Measurements from ENCODE around the gene KBTBD4. TPM values are rescaled to one million over a fixed set of nuclear protein-coding genes. Genes with fewer than 3 reads are reported as not detected.
A peak's percentile ranks its signal among the peaks of the same experiment; 100 is the strongest.

Gene KBTBD4
- total RNA-seq, 2 donors from 2014 or later: 26.8 to 30.6 TPM

- TF ChIP-seq POLR2A (IDR thresholded peaks at IDR 0.05): no peak
- peak; percentile 30 for TF ChIP-seq POLR2AphosphoS5 (IDR thresholded peaks at IDR 0.05)
- no peaks in the 10 kb centered on the region for H3K27me3 ChIP-seq (replicated peaks; ENCODE audit: insufficient read depth)
- peaks cover 7% of the 10 kb centered on the region for H3K4me1 ChIP-seq (replicated peaks)
- DNase-seq (ENCODE audit: low spot score): peak; percentile 8
- H3K4me3 ChIP-seq: no peak overlapping the region
- H3K27ac ChIP-seq: peak overlapping the region; percentile 40 to 69
- intact Hi-C loops (cut with DNase I): no loop called here
- H3K36me3 ChIP-seq: no peaks in the 10 kb centered on the region
- WGBS: 34% methylated on average over 9 of the region's 9 CpGs
- H3K9me3 ChIP-seq: no peaks in the 10 kb centered on the region
Observed at GRCh38 chr11:47524291-47524874, 54.4 kb downstream of the KBTBD4 start.

DNA sequence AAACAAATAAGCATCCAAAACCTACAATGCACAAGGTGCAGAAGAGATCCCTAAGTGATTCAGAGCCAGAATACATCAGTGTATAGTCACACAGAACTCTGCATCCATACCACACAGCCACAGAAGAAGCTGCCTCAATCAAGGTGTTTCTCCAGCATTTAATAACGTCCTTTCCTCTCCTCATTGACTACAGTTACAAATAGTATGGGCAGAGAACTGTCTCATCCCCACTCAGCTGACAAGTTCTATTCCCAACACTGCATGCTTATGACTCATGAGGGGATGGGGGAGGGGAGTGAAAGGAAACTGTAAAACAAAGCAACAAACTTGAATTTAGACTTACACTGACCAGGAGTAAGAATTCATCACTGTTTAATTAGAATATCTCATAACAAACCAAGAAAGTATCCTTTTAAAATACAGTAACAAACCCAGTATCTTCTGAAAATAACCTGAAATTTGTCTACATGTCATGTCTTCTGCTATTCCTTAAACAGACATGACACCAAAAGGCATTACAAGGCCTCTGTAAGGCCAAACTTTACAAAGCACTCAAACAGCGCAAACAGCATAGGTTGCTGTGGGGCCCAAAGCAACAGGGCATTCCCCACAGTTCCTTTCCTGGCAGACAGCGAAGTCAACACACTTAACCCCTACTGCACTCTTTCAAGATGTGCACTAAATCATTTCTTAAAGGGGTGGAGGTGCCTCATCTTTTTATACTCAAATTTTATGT is 55.1 kb downstream of the KBTBD4 start:
- Histone ChIP-seq H3K9me3 (no peaks in the 10 kb centered on the region), H3K27ac (peak overlapping the region; percentile 40 to 69), H3K4me1 (replicated peaks) (peaks cover 7% of the 10 kb centered on the region), H3K27me3 (replicated peaks; ENCODE audit: insufficient read depth) (no peaks in the 10 kb centered on the region), H3K4me3 (no peak overlapping the region), H3K36me3 (no peaks in the 10 kb centered on the region)
- TF ChIP-seq POLR2A (IDR thresholded peaks at IDR 0.05): no peak
- TF ChIP-seq POLR2AphosphoS5 (IDR thresholded peaks at IDR 0.05): peak; percentile 62
- WGBS: 15% methylated on average over 3 of the region's 3 CpGs
- DNase-seq (ENCODE audit: low spot score): no peak
- intact Hi-C loops (cut with DNase I): no loop called here

Small RNA genes within 50 kb of the gene (small RNA-seq; reads per million reads assigned to genes)
- gene RN7SL652P (0 reads per million in 2 donors), gene RNU5E-10P (0 reads per million in 2 donors)

Other genes with a start within 250 kb of the KBTBD4 start
- under 1 TPM in 1 of 2 donors, not detected in 1; 0.91 TPM for gene MYBPC3, start 226.3 kb downstream of the KBTBD4 start, total RNA-seq
- gene SPI1, start 200.4 kb downstream of the KBTBD4 start, total RNA-seq: 10 to 100 TPM in 1 of 2 donors, 1 to 10 TPM in 1; 6.8 to 13.4 TPM
- 10 to 100 TPM; 53.1 to 93.7 TPM for gene SLC39A13, start 170.4 kb downstream of the KBTBD4 start, total RNA-seq
- gene PSMC3, start 152.5 kb downstream of the KBTBD4 start, total RNA-seq: 100 to 1,000 TPM in 1 of 2 donors, 10 to 100 TPM in 1; 99.2 to 133 TPM
- 1 to 10 TPM in 1 of 2 donors, not detected in 1; 1.3 TPM for gene RAPSN, start 129.8 kb downstream of the KBTBD4 start, total RNA-seq
- gene CELF1, start 25.8 kb downstream of the KBTBD4 start, total RNA-seq: 100 to 1,000 TPM in 1 of 2 donors, 10 to 100 TPM in 1; 68.9 to 134 TPM
- 100 to 1,000 TPM; 153 to 184 TPM for gene PTPMT1, start 13.4 kb downstream of the KBTBD4 start, total RNA-seq
- 10 to 100 TPM; 69.6 to 77.7 TPM for gene NDUFS3, start 104 bp upstream of the KBTBD4 start, total RNA-seq
- gene FAM180B, start 7.7 kb upstream of the KBTBD4 start, total RNA-seq: not detected
- gene C1QTNF4, start 15.4 kb upstream of the KBTBD4 start, total RNA-seq: 10 to 100 TPM in 1 of 2 donors, 1 to 10 TPM in 1; 2.1 to 13.0 TPM
- 10 to 100 TPM; 48.4 to 56.8 TPM for gene MTCH2, start 63.6 kb upstream of the KBTBD4 start, total RNA-seq
- gene AGBL2, start 136.4 kb upstream of the KBTBD4 start, total RNA-seq: 1 to 10 TPM; 3.6 to 4.4 TPM
- gene FNBP4, start 188.4 kb upstream of the KBTBD4 start, total RNA-seq: 100 to 1,000 TPM in 1 of 2 donors, 10 to 100 TPM in 1; 73.5 to 148 TPM

Measured in prostate gland (tissue), 2 donors.